Measurements from ENCODE around the gene CRISPLD2.

The CRISPLD2 gene

DNA sequence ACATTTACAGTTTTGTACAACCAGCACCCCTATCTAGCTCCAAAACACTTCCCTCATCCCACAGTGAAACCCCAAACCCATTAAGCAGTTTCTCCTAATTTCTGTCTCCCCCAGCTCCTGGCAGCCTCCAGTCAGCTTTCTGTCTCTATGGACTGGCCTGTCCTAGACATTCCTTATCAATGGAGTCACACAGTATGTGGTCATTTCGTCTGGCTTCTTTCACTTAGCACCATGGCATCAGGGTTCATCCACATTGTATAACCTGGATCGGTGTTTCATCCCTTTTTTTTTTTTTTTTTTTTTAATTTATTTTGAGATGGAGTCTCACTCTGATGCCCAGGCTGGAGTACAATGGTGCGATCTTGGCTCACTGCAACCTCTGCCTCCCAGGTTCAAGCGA is 123.0 kb downstream of the CRISPLD2 start:
- CTCF ChIA-PET = interaction anchor here (1.1 to 1.6 kb wide), 3 partner anchors 8 to 18 kb away, joined by 3 to 7 read pairs (median 6); no protein-coding TSS in a partner anchor
- POLR2A ChIA-PET = no interaction called here
- TF ChIP-seq CTCF (IDR thresholded peaks at IDR 0.05; ENCODE audit: control extremely low read depth, extremely low read depth, low read depth, missing control alignments) = no peak
- DNase-seq (ENCODE audit: extremely low spot score) = no peak

DNA sequence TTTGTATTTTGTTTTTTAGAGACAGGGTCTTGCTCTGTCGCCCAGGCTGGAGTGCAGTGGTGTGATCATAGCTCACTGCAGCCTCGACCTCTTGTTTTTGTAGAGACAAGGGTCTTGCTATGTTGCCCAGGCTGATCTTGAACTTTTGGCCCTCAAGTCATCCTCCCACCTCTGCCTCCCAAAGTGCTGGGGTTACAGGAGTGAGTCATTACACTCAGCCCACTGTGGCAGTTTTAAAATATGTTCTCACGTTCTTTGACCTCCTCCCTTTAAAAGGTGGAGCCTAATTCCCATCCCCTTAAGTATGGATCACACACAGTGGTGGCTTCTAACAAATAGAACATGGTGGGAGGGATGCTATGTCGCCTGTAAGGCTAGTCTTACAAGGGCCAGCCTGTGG is 123.8 kb downstream of the CRISPLD2 start:
- no peak for DNase-seq (ENCODE audit: extremely low spot score)
- ChIA-PET POLR2A (no interaction called here), CTCF (no interaction called here)
- TF ChIP-seq CTCF (IDR thresholded peaks at IDR 0.05; ENCODE audit: control extremely low read depth, extremely low read depth, low read depth, missing control alignments) = no peak

GRCh38 chr16:84947022-84947421 is 127.2 kb downstream of the CRISPLD2 start:
- no peak for DNase-seq (ENCODE audit: extremely low spot score)
- TF ChIP-seq CTCF (IDR thresholded peaks at IDR 0.05; ENCODE audit: control extremely low read depth, extremely low read depth, low read depth, missing control alignments) = no peak
- CTCF ChIA-PET = interaction anchor here (1.5 kb wide), 2 partner anchors 8 to 20 kb away, joined by 3 read pairs; no protein-coding TSS in a partner anchor
- POLR2A ChIA-PET = no interaction called here

- CTCF ChIA-PET = no interaction called here
- DNase-seq (ENCODE audit: extremely low spot score) = no peak
- POLR2A ChIA-PET = no interaction called here
- no peak for TF ChIP-seq CTCF (IDR thresholded peaks at IDR 0.05; ENCODE audit: control extremely low read depth, extremely low read depth, low read depth, missing control alignments)
These were observed 128.4 kb downstream of the CRISPLD2 start for GRCh38 chr16:84947996-84948850.

DNA sequence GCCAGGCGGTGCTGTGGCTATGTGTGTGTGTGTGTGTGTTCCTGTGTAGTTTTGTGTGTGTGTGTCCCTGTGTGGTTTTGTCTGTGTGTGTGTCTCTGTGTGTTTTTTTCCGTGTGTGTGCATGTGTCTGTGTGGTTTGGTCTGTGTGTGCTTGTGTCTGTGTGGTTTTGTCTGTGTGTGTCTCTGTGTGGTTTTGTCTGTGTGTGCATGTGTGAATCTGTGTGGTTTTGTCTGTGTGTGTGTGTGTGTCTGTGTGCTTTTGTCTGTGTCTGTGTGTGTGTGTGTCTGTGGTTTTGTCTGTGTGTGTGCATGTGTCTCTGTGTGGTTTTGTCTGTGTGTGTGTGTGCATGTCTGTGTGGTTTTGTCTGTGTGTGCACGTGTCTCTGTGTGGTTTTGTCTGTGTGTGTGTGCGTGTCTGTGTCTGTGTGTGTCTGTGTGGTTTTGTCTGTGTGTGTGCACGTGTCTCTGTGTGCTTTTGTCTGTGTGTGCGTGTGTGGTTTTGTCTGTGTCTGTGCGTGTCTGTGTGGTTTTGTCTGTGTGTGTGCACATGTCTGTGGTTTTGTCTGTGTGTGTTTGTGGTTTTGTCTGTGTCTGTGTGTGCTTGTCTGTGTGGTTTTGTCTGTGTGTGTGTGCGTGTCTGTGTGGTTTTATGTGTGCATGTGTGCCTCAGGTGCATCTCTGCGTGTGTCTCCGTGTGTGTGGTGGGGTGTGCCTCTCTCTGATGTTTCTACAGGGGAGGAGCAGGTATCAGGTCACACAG is 129.2 kb downstream of the CRISPLD2 start:
- TF ChIP-seq CTCF (IDR thresholded peaks at IDR 0.05; ENCODE audit: control extremely low read depth, extremely low read depth, low read depth, missing control alignments) = no peak
- ChIA-PET POLR2A (no interaction called here), CTCF (interaction anchor here (0.9 to 7.2 kb wide), 5 partner anchors 16 to 196 kb away, joined by 3 to 108 read pairs (median 31); no protein-coding TSS in a partner anchor)
- no peak for DNase-seq (ENCODE audit: extremely low spot score)

DNA sequence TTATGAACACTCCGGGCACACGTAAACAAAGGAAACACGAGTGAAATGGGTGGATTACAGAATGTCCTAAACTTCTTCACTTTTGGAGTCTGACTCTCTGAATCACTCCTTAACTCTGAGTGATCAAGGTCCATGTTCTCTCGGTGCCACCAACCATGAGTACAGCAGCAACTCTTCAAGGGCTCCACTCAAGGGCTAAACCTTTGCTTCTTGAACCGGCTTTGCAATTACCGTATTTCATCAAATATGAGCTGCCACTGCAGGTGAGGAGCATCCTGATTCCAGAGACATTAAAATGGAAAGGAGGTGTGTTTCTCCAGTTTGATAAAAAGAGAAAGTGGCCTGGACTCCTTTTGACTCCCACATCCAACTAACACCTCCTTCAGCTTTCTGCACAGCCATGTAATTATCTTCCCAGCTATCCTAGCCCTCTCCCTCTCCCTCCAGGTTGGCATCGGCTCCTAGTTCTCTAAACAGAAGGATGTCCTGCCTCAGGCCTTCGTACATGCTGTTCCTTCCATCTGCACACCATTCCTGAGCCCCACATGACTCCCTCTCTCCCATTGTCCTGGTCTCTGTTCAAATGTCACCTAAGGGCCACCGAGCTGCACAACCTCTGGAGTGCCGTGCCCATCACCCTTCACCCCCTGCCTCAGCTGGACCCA is 130.1 kb downstream of the CRISPLD2 start:
- ChIA-PET POLR2A (no interaction called here), CTCF (interaction anchor here (0.9 to 7.2 kb wide), 7 partner anchors 7 to 212 kb away, joined by 3 to 108 read pairs (median 9); no protein-coding TSS in a partner anchor)
- no peak for DNase-seq (ENCODE audit: extremely low spot score)
- no peak for TF ChIP-seq CTCF (IDR thresholded peaks at IDR 0.05; ENCODE audit: control extremely low read depth, extremely low read depth, low read depth, missing control alignments)

All from GM10248 (cell line).